GM20000 (cell line): ENCODE data around the gene SLC9C2.
"Not testable (repeated sequence)": the region's sequence is repeated elsewhere in the genome, so short reads cannot be mapped to it uniquely, and the experiment has no call there.

ENCODE experiments used
- DNase-seq: peaks from one replicate; pipeline ENCODE4 v3.0.0; 2012; ENCODE audit warnings: low spot score
- CTCF ChIP-seq: IDR thresholded peaks from 2 replicates; pipeline ENCODE4 v1.5.1; 2012; ENCODE audit warnings: mild to moderate bottlenecking, control low read depth; ENCODE audit errors: extremely low read depth, missing control alignments

The SLC9C2 gene

GRCh38 chr1:173635116-173635515 is 32.2 kb upstream of the SLC9C2 start, which contains the start of gene TEX50:
Gene TEX50, plus strand, starts transcription at chr1:173635338. Its CDS starts 184 bp downstream, at chr1:173635522.
- DNase-seq, result no peak
- no peak for TF ChIP-seq CTCF

- TF ChIP-seq CTCF, result no peak
- DNase-seq, result no peak
These were observed 26.0 kb upstream of the SLC9C2 start for GRCh38 chr1:173628888-173629287.

- TF ChIP-seq CTCF, result no peak
- DNase-seq, result no peak
These were observed 24.4 kb upstream of the SLC9C2 start for GRCh38 chr1:173627269-173627668.

GRCh38 chr1:173616859-173617258 is 14.0 kb upstream of the SLC9C2 start:
- no peak for DNase-seq
- TF ChIP-seq CTCF, result no peak

- DNase-seq, result not testable (repeated sequence)
These were observed 10.2 kb upstream of the SLC9C2 start for GRCh38 chr1:173613086-173613485.

- no peak for TF ChIP-seq CTCF
- DNase-seq, result no peak
These were observed 5.8 kb upstream of the SLC9C2 start for GRCh38 chr1:173608503-173609216.

- no peak for TF ChIP-seq CTCF
- peak; percentile 15 for DNase-seq
These were observed 1.3 kb downstream of the SLC9C2 start for GRCh38 chr1:173601588-173601987.
